GM19468 (cell line): ENCODE results near the gene VEGFC.
A peak's percentile ranks its signal among the peaks of the same experiment; 100 is the strongest.

Experiments
- ATAC-seq: cut with Tn5 transposase; IDR thresholded peaks from one replicate; pipeline ENCODE4 v1.9.1; 2021; ENCODE audit warnings: mild to moderate bottlenecking, moderate library complexity, moderate number of reproducible peaks; ENCODE audit not compliant: unreplicated experiment; ENCODE audit errors: extremely low read depth

The VEGFC gene, protein sequence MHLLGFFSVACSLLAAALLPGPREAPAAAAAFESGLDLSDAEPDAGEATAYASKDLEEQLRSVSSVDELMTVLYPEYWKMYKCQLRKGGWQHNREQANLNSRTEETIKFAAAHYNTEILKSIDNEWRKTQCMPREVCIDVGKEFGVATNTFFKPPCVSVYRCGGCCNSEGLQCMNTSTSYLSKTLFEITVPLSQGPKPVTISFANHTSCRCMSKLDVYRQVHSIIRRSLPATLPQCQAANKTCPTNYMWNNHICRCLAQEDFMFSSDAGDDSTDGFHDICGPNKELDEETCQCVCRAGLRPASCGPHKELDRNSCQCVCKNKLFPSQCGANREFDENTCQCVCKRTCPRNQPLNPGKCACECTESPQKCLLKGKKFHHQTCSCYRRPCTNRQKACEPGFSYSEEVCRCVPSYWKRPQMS

DNA sequence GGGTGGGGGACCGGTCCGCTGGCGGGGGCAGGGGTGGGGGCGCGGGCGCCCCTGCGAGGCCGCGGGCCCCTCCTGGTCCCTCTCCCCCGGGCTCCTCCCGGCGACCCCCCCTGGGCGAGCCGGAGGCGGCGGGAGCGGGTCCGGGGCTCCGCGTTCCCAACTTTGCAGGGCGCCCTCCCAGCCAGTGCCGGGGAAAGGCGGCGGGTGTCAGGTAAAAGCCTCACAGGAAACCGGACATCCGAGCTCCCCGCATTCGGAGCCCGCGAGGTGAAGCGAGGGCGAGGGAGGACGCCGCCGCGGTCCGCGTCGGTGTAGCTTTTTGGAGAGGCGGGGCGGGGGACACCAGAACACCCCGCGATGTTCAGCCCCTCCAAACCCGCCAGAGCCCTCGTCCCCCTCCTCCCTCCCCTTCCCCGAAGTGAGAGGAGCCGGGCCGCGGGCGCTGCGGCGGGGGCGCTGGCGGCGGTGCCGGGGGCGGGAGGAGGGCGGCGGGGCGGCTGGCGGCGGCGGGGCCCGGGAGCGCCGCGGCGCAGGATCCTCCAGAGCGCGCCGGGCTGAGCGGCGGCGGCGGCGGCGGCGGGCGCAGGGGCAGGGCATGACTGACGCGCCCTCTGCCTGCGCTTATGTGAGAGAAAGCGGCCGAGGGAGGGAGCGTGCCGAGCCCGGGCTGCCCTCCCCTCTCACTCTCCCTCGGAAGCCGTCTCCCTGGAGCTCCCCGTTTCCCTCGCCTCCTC, at the start of gene VEGFC:
VEGFC (minus strand) TSS at position 597 of the 734 bp plus-strand sequence. CDS start 611 bp downstream, outside the sequence.
- peak; percentile 22 for ATAC-seq

GRCh38 chr4:176841711-176842112, 49.0 kb upstream of the VEGFC start:
- no peak for ATAC-seq

DNA sequence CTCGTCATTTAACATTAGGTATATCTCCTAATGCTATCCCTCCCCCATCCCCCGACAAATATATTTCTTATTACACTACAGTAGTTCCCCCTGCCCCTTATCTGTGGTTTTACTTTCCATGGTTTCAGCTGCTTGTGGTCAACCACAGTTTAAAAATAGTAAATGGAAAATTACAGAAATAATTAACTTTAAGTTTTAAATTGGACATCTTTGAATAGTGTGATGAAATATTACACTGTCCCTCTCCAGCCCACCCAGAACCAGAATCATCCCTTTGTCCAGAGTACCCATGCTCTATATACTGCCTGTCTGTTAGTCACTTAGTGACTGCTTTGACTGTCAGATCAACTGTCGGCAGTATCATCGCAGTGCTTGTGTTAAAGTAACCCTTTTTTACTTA, 47.4 kb upstream of the VEGFC start:
- ATAC-seq = no peak

- no peak for ATAC-seq
Measured at GRCh38 chr4:176839656-176840055, 46.9 kb upstream of the VEGFC start.

DNA sequence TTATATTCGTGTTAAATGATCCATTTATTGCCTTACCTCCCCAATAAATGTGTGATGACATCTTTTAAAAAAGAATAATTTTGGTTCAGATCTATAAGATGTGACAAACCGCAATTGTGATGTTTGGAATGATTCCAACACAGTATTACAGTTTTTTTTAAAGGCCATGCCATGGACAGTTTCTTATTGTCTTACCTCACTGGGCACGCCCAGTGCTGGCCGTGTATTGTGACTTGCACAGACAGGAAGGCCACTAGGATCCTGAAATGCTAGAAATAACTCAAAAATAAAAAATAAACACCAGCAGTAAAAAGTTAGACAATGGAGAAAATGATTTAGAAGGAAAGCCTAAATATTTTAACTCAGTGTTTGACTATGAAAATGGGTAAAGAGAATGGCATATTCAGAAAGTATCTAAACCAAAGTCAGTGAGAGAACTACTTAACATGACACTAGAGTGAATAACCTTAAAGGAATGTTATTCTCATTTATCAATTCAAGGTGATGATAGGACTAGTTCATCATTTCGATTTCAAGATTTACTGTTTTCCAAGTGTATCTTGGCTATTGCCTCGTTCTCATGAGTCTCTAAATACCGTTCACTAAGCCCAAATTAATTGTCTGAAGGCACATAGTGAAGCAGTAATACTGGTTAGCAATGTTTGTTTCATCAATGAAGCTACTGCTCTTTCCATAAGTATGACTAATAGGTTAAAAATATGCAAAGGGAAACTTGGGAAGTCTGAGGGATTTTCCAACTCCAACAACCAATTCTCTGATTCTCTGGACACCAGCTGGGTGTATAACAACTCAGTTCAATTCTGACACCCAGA, 46.1 kb upstream of the VEGFC start:
- ATAC-seq = no peak

DNA sequence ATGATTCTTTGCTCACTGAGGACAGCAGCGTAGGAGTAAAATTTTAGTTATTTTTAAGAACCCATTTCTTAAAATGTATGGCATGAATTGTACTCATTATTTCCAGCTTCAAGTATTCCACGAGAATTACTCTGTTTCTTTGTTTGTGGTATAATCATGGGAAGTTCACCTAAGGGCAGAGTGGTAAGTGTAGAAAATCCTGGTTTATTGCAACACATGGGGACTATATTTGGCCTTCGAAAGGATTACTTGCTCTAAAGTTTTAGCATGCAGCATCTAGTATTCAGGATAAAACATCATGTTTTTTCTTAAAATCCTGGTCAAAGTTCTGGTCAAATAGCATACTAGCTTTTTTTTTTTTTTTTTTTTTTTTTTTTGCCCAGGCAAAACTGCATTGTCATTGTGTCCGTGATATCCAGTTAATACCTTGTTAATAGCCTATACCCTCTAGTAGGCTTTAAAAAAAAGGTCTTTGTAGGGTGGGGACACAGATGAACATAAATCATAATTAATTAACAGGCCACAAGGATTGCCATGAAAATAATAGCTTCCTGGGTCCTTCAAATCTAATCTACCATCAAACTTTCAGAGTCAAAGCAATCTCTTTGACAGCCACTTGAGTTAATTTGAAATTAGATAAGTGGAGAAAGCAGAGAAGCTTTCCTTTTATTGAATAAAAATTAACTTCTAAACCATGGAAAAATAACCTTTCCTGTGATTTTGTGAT, 44.6 kb upstream of the VEGFC start:
- no peak for ATAC-seq

DNA sequence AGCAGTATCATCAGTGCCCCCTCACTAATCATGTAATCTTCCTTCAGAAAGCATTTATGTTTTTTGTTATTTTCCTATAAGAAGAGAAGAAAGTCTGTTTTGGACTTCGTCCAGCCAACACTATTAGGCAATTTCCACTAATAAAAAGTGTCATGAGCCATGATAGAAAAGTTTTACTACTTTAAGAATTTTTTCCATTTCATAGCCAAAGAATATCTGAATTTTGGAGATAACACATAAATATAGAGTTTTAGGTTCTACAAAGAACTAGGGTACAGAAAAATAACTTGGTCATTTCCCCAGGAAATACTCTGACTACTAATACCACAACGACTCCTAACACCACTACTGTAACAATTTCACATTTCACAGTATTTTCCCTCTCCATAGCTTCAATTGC, 41.8 kb upstream of the VEGFC start:
- no peak for ATAC-seq

GRCh38 chr4:176833400-176834175, 40.9 kb upstream of the VEGFC start:
- no peak for ATAC-seq

DNA sequence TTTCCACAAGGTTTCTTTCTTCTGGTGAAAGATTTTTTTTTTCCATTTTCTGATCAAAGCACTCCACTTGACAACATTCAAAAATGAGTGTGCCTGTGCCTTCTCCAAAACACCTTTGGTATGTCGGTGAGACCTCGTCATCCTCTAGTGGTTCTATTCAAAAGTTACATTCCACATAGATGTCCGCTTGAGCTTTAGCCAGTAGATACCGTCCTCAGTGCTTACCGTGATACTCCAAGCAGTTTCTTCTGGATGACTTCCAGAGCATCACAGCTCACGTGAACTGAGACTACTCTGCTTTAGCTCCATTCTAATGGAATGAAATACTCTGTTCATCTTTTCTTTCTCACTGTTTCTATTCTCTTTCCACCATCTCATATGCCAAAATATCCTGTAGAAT, 38.2 kb upstream of the VEGFC start:
- ATAC-seq = no peak

DNA sequence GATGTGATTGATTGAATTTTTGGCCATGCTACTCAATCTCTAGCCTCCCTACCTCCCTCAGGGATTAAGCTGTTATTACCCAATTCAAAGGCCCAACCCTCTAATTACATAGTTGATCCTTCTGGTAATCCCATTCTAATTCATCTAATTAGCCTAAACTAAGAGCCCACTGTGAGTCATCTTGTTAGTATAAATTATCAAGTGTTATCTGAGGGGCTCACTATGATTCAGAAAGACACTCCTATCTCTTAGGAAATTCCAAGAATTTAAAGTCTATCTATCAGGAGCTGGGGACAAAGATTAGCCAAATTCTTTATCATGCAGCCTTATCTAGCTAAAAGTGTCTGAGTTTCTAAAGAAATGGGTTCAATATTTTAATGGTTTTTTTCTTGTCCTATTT, 32.9 kb upstream of the VEGFC start:
- ATAC-seq = no peak

GRCh38 chr4:176824645-176825366, 32.1 kb upstream of the VEGFC start:
- ATAC-seq = no peak

- no peak for ATAC-seq
Measured at GRCh38 chr4:176818531-176818930, 25.8 kb upstream of the VEGFC start.

DNA sequence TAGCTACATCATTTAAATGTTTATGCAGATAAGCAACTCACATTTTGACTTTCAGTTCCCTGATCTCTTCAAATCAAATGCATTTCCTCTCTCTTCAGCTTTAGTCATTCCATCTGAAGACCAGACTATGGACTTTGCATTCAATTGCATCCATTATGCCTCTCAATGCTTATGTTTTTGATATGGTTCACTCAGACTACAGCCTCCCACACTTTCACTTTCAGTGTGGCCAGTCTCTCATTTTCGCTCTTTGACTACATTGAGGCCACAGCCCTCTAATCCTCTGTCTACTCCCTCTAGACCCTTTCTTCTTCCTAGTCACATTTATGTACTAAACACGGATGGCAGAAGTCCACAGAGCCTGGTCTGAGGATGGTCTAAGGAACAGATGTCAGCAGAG, 24.5 kb upstream of the VEGFC start:
- peak; percentile 61 for ATAC-seq

GRCh38 chr4:176814770-176815169, 22.0 kb upstream of the VEGFC start:
- ATAC-seq = no peak

- no peak for ATAC-seq
Measured at GRCh38 chr4:176810481-176811249, 17.9 kb upstream of the VEGFC start.

DNA sequence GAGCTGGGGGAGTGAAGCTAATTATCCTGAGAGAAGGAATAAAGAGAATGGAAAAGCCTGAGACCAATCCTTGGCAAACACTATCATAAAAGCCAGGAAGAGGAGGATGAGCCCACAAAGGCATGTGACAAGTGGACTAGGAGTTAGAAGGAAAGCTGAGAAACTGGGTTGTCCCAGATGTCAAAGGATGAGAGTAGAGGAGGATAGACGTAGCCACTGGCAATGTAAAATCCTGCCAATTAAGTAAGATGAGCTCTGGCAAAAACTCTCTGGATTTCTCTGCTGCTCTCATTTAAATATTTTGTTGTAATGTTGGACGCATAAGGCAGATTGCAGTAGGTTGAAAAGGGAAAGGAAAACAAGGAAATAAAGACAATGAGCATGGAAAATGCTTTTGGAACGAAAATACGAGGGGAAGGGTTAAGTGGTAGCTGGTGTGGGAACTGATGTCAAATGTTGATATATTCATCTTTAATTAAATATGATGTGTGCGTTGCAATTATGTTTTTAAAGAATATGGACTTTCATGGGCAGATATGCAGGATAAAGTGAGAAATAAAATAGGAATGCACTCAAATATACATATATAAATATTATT, 14.2 kb upstream of the VEGFC start:
- ATAC-seq = no peak

GRCh38 chr4:176805155-176805554, 12.4 kb upstream of the VEGFC start:
- no peak for ATAC-seq
